Vagina (tissue), 2 donors: ENCODE data around the gene EME1. TPM values are rescaled to one million over a fixed set of nuclear protein-coding genes. Genes with fewer than 3 reads are reported as not detected.

Experiments used
- DNase-seq, 2 donors: peaks; one replicate each; pipeline ENCODE4 v3.0.0-alpha.2; 2017; ENCODE audit errors: extremely low spot score in 2 of 2
- H3K27ac ChIP-seq: fragments of 200-600 bp; sonication (generic); one replicate; pipeline ENCODE4 v1.5.1; 2019
- H3K27me3 ChIP-seq: fragments of 200-600 bp; sonication (generic); one replicate; pipeline ENCODE4 v1.5.1; 2019
- H3K36me3 ChIP-seq, 2 donors: fragments of 200-600 bp; sonication (generic); one replicate each; pipeline ENCODE4 v1.5.1; 2017 to 2019
- H3K4me1 ChIP-seq: fragments of 200-600 bp; sonication (generic); one replicate; pipeline ENCODE4 v1.5.1; 2019
- H3K4me3 ChIP-seq, 2 donors: fragments of 200-600 bp; sonication (generic); 1 replicate in 1 of 2; 2 replicates in 1 of 2; pipeline ENCODE4 v1.5.1; 2016 to 2019
- H3K9me3 ChIP-seq: fragments of 200-600 bp; sonication (generic); one replicate; pipeline ENCODE4 v1.5.1; 2019
- POLR2A ChIP-seq, 2 donors: fragments of 450-650 bp; IDR thresholded peaks; one replicate each; pipeline ENCODE4 v1.6.1; 2017; ENCODE audit warnings: antibody characterized with exemption in 2 of 2, mild to moderate bottlenecking in 2 of 2, moderate library complexity in 2 of 2
- POLR2AphosphoS5 ChIP-seq, 2 donors: sonication (generic); formaldehyde crosslinking; IDR thresholded peaks; one replicate each; pipeline ENCODE4 v1.9.0; 2017; ENCODE audit warnings: antibody characterized with exemption in 2 of 2, mild to moderate bottlenecking in 2 of 2, low read depth in 1 of 2; ENCODE audit not compliant: insufficient read depth in 1 of 2
- intact Hi-C: fragments of 100-400 bp; cut with DNase I; formaldehyde crosslinking; loops from one replicate; pipeline ENCODE4 v1.15.1; 2023
- total RNA-seq: library from RNA; depleted of rRNA; stranded (reverse); fragments of >200 nt; gene quantifications from one replicate; pipeline ENCODE4 v1.2.3, GENCODE V29; 2016
- TF ChIP-seq, protein P1 (sequence below), 3 experiments: fragments of 450-650 bp in 2 of 3; fragments of 200-600 bp in 1 of 3; sonication (generic) in 1 of 3; IDR thresholded peaks; one replicate each; pipeline ENCODE4 v1.5.1; 2017 to 2019; ENCODE audit warnings: antibody characterized with exemption in 3 of 3, mild to moderate bottlenecking in 2 of 3, moderate library complexity in 2 of 3

Gene EME1
- total RNA-seq, 1 donor from 2014 or later: 2.9 TPM

- TF ChIP-seq, protein P1, sequence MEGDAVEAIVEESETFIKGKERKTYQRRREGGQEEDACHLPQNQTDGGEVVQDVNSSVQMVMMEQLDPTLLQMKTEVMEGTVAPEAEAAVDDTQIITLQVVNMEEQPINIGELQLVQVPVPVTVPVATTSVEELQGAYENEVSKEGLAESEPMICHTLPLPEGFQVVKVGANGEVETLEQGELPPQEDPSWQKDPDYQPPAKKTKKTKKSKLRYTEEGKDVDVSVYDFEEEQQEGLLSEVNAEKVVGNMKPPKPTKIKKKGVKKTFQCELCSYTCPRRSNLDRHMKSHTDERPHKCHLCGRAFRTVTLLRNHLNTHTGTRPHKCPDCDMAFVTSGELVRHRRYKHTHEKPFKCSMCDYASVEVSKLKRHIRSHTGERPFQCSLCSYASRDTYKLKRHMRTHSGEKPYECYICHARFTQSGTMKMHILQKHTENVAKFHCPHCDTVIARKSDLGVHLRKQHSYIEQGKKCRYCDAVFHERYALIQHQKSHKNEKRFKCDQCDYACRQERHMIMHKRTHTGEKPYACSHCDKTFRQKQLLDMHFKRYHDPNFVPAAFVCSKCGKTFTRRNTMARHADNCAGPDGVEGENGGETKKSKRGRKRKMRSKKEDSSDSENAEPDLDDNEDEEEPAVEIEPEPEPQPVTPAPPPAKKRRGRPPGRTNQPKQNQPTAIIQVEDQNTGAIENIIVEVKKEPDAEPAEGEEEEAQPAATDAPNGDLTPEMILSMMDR (IDR thresholded peaks at IDR 0.05): no peak
- TF ChIP-seq POLR2A (IDR thresholded peaks at IDR 0.05) (no peak), POLR2AphosphoS5 (IDR thresholded peaks at IDR 0.05; ENCODE audit: insufficient read depth in 1 of 2, low read depth in 1 of 2) (no peak)
- Histone ChIP-seq H3K4me1 (peaks cover 34% of the 10 kb centered on the region), H3K27ac (no peak overlapping the region), H3K4me3 (no peak overlapping the region), H3K27me3 (no peaks in the 10 kb centered on the region), H3K36me3 (peaks cover 7 to 54% of the 10 kb centered on the region in 2 donors), H3K9me3 (no peaks in the 10 kb centered on the region)
- no peak for DNase-seq
- intact Hi-C loops: no loop called here
Observed at GRCh38 chr17:50393700-50394099, 20.7 kb downstream of the EME1 start.

DNA sequence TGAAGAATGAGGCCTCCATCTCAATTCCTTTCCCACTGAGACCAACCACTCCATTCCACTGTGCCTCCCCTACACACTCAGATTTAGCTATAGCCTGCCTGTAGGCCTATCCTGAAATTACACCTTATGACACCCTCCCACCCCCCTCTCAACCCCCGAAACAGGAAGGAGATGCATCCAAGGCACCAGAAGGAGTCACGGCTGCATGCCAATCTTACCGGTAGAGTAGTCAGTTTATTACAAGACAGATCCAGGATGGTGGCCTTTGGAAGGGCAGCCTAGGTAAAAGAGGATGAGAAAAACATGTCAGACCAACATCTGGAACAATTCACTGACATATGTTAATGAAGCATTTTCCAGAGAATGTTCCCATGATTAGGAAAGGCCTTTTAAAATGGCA is 21.7 kb downstream of the EME1 start:
- no peak overlapping the region for H3K27ac ChIP-seq
- no peak for TF ChIP-seq POLR2A (IDR thresholded peaks at IDR 0.05)
- TF ChIP-seq, protein P1 (IDR thresholded peaks at IDR 0.05): no peak
- TF ChIP-seq POLR2AphosphoS5 (IDR thresholded peaks at IDR 0.05; ENCODE audit: insufficient read depth in 1 of 2, low read depth in 1 of 2): no peak
- intact Hi-C loops: no loop called here
- H3K4me1 ChIP-seq: peaks cover 34% of the 10 kb centered on the region
- H3K4me3 ChIP-seq: no peak overlapping the region
- H3K36me3 ChIP-seq: peaks cover 7 to 51% of the 10 kb centered on the region in 2 donors
- no peak for DNase-seq
- no peaks in the 10 kb centered on the region for H3K27me3 ChIP-seq
- no peaks in the 10 kb centered on the region for H3K9me3 ChIP-seq

- TF ChIP-seq, protein P1 (IDR thresholded peaks at IDR 0.05): no peak
- TF ChIP-seq POLR2A (IDR thresholded peaks at IDR 0.05) (no peak), POLR2AphosphoS5 (IDR thresholded peaks at IDR 0.05; ENCODE audit: insufficient read depth in 1 of 2, low read depth in 1 of 2) (no peak)
- Histone ChIP-seq H3K4me1 (peaks cover 34% of the 10 kb centered on the region), H3K27me3 (no peaks in the 10 kb centered on the region), H3K4me3 (peak overlapping the region; percentile 90 to 94), H3K27ac (peak overlapping the region; percentile 79), H3K9me3 (no peaks in the 10 kb centered on the region), H3K36me3 (peaks cover 1 to 35% of the 10 kb centered on the region in 2 donors)
- DNase-seq: no peak
- intact Hi-C loops: no loop called here
Observed at GRCh38 chr17:50396261-50397110, 23.5 kb downstream of the EME1 start.

- no peaks in the 10 kb centered on the region for H3K9me3 ChIP-seq
- peaks cover 34% of the 10 kb centered on the region for H3K4me1 ChIP-seq
- intact Hi-C loops: no loop called here
- no peaks in the 10 kb centered on the region for H3K27me3 ChIP-seq
- TF ChIP-seq POLR2A (IDR thresholded peaks at IDR 0.05) (peak in 1 of 2 donors; percentile 43), POLR2AphosphoS5 (IDR thresholded peaks at IDR 0.05; ENCODE audit: insufficient read depth in 1 of 2, low read depth in 1 of 2) (peak in 1 of 2 donors; percentile 88)
- TF ChIP-seq, protein P1 (IDR thresholded peaks at IDR 0.05): peak; percentile 87 to 95 (median 92)
- H3K4me3 ChIP-seq: peak within 1 kb of the TSS; percentile 90 to 94
- H3K27ac ChIP-seq: peak within 1 kb of the TSS; percentile 79
- no peak for DNase-seq
- H3K36me3 ChIP-seq: peaks cover 0 to 26% of the 10 kb centered on the region in 2 donors
Observed at GRCh38 chr17:50397111-50397918, 24.3 kb downstream of the EME1 start, which contains the start of gene LRRC59. TSS of gene LRRC59 (minus strand) at chr17:50397523. CDS start at chr17:50397317, 206 bp downstream.
